Measurements from ENCODE around the gene CHST10.

- TF ChIP-seq JUNB (IDR thresholded peaks at IDR 0.05) (no peak), EZH2 (IDR thresholded peaks at IDR 0.05; ENCODE audit: borderline replicate concordance, control insufficient read depth, low read depth, low read length) (no peak), ATF3 (IDR thresholded peaks at IDR 0.05; ENCODE audit: borderline replicate concordance, extremely low read depth, low read depth, low read length) (no peak), POLR2AphosphoS5 (IDR thresholded peaks at IDR 0.05; ENCODE audit: low read length) (no peak), NR2C1 (IDR thresholded peaks at IDR 0.05) (no peak), MEF2A (IDR thresholded peaks at IDR 0.05; ENCODE audit: insufficient read depth, low read depth, low read length) (no peak), SMAD1 (IDR thresholded peaks at IDR 0.05; ENCODE audit: low read depth, partially characterized antibody) (no peak), SMARCA5 (IDR thresholded peaks at IDR 0.05) (no peak), CREM (IDR thresholded peaks at IDR 0.05; ENCODE audit: low read depth) (no peak), CEBPB (IDR thresholded peaks at IDR 0.05; ENCODE audit: borderline replicate concordance in 1 of 2, low read depth in 2 of 2, low read length in 2 of 2) (no peak)
These were observed 1.0 kb downstream of the CHST10 start for GRCh38 chr2:100416397-100416934.

Data from GM12878 (cell line).